Measurements from ENCODE around the gene NLRP6.

The NLRP6 gene

GRCh38 chr11:289712-290620, 11.8 kb downstream of the NLRP6 start:
- Histone ChIP-seq H3K4me3 (ENCODE audit: control insufficient read depth in 1 of 7, extremely low read depth in 1 of 7, insufficient read depth in 4 of 7, low read depth in 2 of 7, low read length in 6 of 7) (peak overlapping the region in 6 of 7 experiments; percentile 4 to 66 (median 38)), H3K27ac (ENCODE audit: insufficient read depth in 1 of 2, low read depth in 1 of 2, low read length in 2 of 2, poor library complexity in 1 of 2, severe bottlenecking in 2 of 2) (no peak overlapping the region)

GRCh38 chr11:290621-291231, 12.5 kb downstream of the NLRP6 start:
- Histone ChIP-seq H3K9me3 (ENCODE audit: control extremely low read depth in 1 of 5, control insufficient read depth in 4 of 5, insufficient read depth in 2 of 5, low read depth in 1 of 5, low read length in 4 of 5) (no peaks in the 10 kb centered on the region), H3K27me3 (replicated peaks in 2 of 5; ENCODE audit: control insufficient read depth in 4 of 5, insufficient read depth in 5 of 5, low read length in 4 of 5) (peaks cover 0 to 19% (median 13%) of the 10 kb centered on the region in 5 experiments), H3K4me3 (ENCODE audit: control insufficient read depth in 1 of 7, extremely low read depth in 1 of 7, insufficient read depth in 4 of 7, low read depth in 2 of 7, low read length in 6 of 7) (no peak overlapping the region), H3K36me3 (ENCODE audit: control insufficient read depth in 4 of 4, insufficient read depth in 4 of 4, low read length in 3 of 4) (peaks cover 0 to 20% (median 0%) of the 10 kb centered on the region in 4 experiments), H3K27ac (ENCODE audit: insufficient read depth in 1 of 2, low read depth in 1 of 2, low read length in 2 of 2, poor library complexity in 1 of 2, severe bottlenecking in 2 of 2) (no peak overlapping the region), H3K4me1 (ENCODE audit: control extremely low read depth in 1 of 4, control insufficient read depth in 4 of 4, insufficient read depth in 4 of 4, low read length in 3 of 4) (peaks cover 0 to 23% (median 17%) of the 10 kb centered on the region in 4 experiments)
- 96% methylated on average over 11 of the region's 13 CpGs for WGBS (ENCODE audit: insufficient coverage)
- ChIA-PET POLR2A (no interaction called here), CTCF (interaction anchor here (1.2 to 2.8 kb wide), 2 partner anchors 8 to 15 kb away, joined by 3 to 11 read pairs; no protein-coding TSS in a partner anchor)
- no peak for DNase-seq

More at GRCh38 chr11:289712-290620, 11.8 kb downstream of the NLRP6 start:
- CTCF ChIA-PET: interaction anchor here (0.8 to 2.8 kb wide), 5 partner anchors 9 to 160 kb away, joined by 3 to 11 read pairs (median 4); partner anchors contain the start of genes IFITM5 and PTDSS2
- H3K27me3 ChIP-seq (replicated peaks in 2 of 5; ENCODE audit: control insufficient read depth in 4 of 5, insufficient read depth in 5 of 5, low read length in 4 of 5): peaks cover 0 to 19% (median 13%) of the 10 kb centered on the region in 5 experiments
- 40% methylated on average over 41 of the region's 48 CpGs for WGBS (ENCODE audit: insufficient coverage)
- H3K9me3 ChIP-seq (ENCODE audit: control extremely low read depth in 1 of 5, control insufficient read depth in 4 of 5, insufficient read depth in 2 of 5, low read depth in 1 of 5, low read length in 4 of 5): no peaks in the 10 kb centered on the region
- H3K36me3 ChIP-seq (ENCODE audit: control insufficient read depth in 4 of 4, insufficient read depth in 4 of 4, low read length in 3 of 4): peaks cover 0 to 20% (median 0%) of the 10 kb centered on the region in 4 experiments
- H3K4me1 ChIP-seq (ENCODE audit: control extremely low read depth in 1 of 4, control insufficient read depth in 4 of 4, insufficient read depth in 4 of 4, low read length in 3 of 4): peaks cover 0 to 23% (median 17%) of the 10 kb centered on the region in 4 experiments
- peak in 1 of 3 donors; percentile 45 for DNase-seq
- POLR2A ChIA-PET: interaction anchor here (0.6 kb wide), 1 partner anchor 15 kb away, joined by 4 read pairs; no protein-coding TSS in a partner anchor

GRCh38 chr11:291281-292210, 13.3 kb downstream of the NLRP6 start:
- WGBS (ENCODE audit: insufficient coverage): 98% methylated on average over 42 of the region's 44 CpGs
- CTCF ChIA-PET: interaction anchor here (1.2 kb wide), 1 partner anchor 9 kb away, joined by 3 read pairs; no protein-coding TSS in a partner anchor
- H3K27me3 ChIP-seq (replicated peaks in 2 of 5; ENCODE audit: control insufficient read depth in 4 of 5, insufficient read depth in 5 of 5, low read length in 4 of 5): peaks cover 0 to 17% (median 13%) of the 10 kb centered on the region in 5 experiments
- H3K36me3 ChIP-seq (ENCODE audit: control insufficient read depth in 4 of 4, insufficient read depth in 4 of 4, low read length in 3 of 4): peaks cover 0 to 20% (median 0%) of the 10 kb centered on the region in 4 experiments
- POLR2A ChIA-PET: no interaction called here
- H3K9me3 ChIP-seq (ENCODE audit: control extremely low read depth in 1 of 5, control insufficient read depth in 4 of 5, insufficient read depth in 2 of 5, low read depth in 1 of 5, low read length in 4 of 5): no peaks in the 10 kb centered on the region
- H3K4me3 ChIP-seq (ENCODE audit: control insufficient read depth in 1 of 7, extremely low read depth in 1 of 7, insufficient read depth in 4 of 7, low read depth in 2 of 7, low read length in 6 of 7): no peak overlapping the region
- peaks cover 0 to 23% (median 17%) of the 10 kb centered on the region in 4 experiments for H3K4me1 ChIP-seq (ENCODE audit: control extremely low read depth in 1 of 4, control insufficient read depth in 4 of 4, insufficient read depth in 4 of 4, low read length in 3 of 4)
- H3K27ac ChIP-seq (ENCODE audit: insufficient read depth in 1 of 2, low read depth in 1 of 2, low read length in 2 of 2, poor library complexity in 1 of 2, severe bottlenecking in 2 of 2): no peak overlapping the region
- DNase-seq: no peak

- no peak overlapping the region for H3K27ac ChIP-seq (ENCODE audit: insufficient read depth in 1 of 2, low read depth in 1 of 2, low read length in 2 of 2, poor library complexity in 1 of 2, severe bottlenecking in 2 of 2)
- ChIA-PET CTCF (interaction anchor here (1.2 to 1.4 kb wide), 2 partner anchors 8 to 10 kb away, joined by 3 read pairs; no protein-coding TSS in a partner anchor), POLR2A (no interaction called here)
- H3K9me3 ChIP-seq (ENCODE audit: control extremely low read depth in 1 of 5, control insufficient read depth in 4 of 5, insufficient read depth in 2 of 5, low read depth in 1 of 5, low read length in 4 of 5): no peaks in the 10 kb centered on the region
- H3K27me3 ChIP-seq (replicated peaks in 2 of 5; ENCODE audit: control insufficient read depth in 4 of 5, insufficient read depth in 5 of 5, low read length in 4 of 5): peaks cover 0 to 10% (median 9%) of the 10 kb centered on the region in 5 experiments
- peaks cover 0 to 20% (median 0%) of the 10 kb centered on the region in 4 experiments for H3K36me3 ChIP-seq (ENCODE audit: control insufficient read depth in 4 of 4, insufficient read depth in 4 of 4, low read length in 3 of 4)
- no peak for DNase-seq
- peaks cover 0 to 19% (median 17%) of the 10 kb centered on the region in 4 experiments for H3K4me1 ChIP-seq (ENCODE audit: control extremely low read depth in 1 of 4, control insufficient read depth in 4 of 4, insufficient read depth in 4 of 4, low read length in 3 of 4)
- WGBS (ENCODE audit: insufficient coverage): 95% methylated on average over 28 of the region's 29 CpGs
- H3K4me3 ChIP-seq (ENCODE audit: control insufficient read depth in 1 of 7, extremely low read depth in 1 of 7, insufficient read depth in 4 of 7, low read depth in 2 of 7, low read length in 6 of 7): no peak overlapping the region
These were observed 14.3 kb downstream of the NLRP6 start for GRCh38 chr11:292211-293121.

GRCh38 chr11:293271-293851, 15.2 kb downstream of the NLRP6 start:
- no peak overlapping the region for H3K27ac ChIP-seq (ENCODE audit: insufficient read depth in 1 of 2, low read depth in 1 of 2, low read length in 2 of 2, poor library complexity in 1 of 2, severe bottlenecking in 2 of 2)
- DNase-seq: no peak
- peaks cover 0 to 20% (median 0%) of the 10 kb centered on the region in 4 experiments for H3K36me3 ChIP-seq (ENCODE audit: control insufficient read depth in 4 of 4, insufficient read depth in 4 of 4, low read length in 3 of 4)
- ChIA-PET CTCF (interaction anchor here (1.0 to 2.0 kb wide), 4 partner anchors 9 to 13 kb away, joined by 3 to 14 read pairs (median 4); no protein-coding TSS in a partner anchor), POLR2A (no interaction called here)
- H3K4me3 ChIP-seq (ENCODE audit: control insufficient read depth in 1 of 7, extremely low read depth in 1 of 7, insufficient read depth in 4 of 7, low read depth in 2 of 7, low read length in 6 of 7): no peak overlapping the region
- peaks cover 0 to 10% (median under 1%) of the 10 kb centered on the region in 5 experiments for H3K27me3 ChIP-seq (replicated peaks in 2 of 5; ENCODE audit: control insufficient read depth in 4 of 5, insufficient read depth in 5 of 5, low read length in 4 of 5)
- H3K4me1 ChIP-seq (ENCODE audit: control extremely low read depth in 1 of 4, control insufficient read depth in 4 of 4, insufficient read depth in 4 of 4, low read length in 3 of 4): peaks cover 0 to 13% (median 10%) of the 10 kb centered on the region in 4 experiments
- WGBS (ENCODE audit: insufficient coverage): 97% methylated on average over 15 of the region's 18 CpGs
- H3K9me3 ChIP-seq (ENCODE audit: control extremely low read depth in 1 of 5, control insufficient read depth in 4 of 5, insufficient read depth in 2 of 5, low read depth in 1 of 5, low read length in 4 of 5): no peaks in the 10 kb centered on the region
